CD4-positive, alpha-beta T cell treated with Interleukin-21 for 1 hour (primary cell): Measurements from ENCODE around the gene LXN.
A peak's percentile ranks its signal among the peaks of the same experiment; 100 is the strongest.
"Not testable (repeated sequence)": the region's sequence is repeated elsewhere in the genome, so short reads cannot be mapped to it uniquely, and the experiment has no call there.

ENCODE experiments used
- DNase-seq: peaks from one replicate; pipeline ENCODE4 v3.0.0-alpha.2; 2020

Gene LXN, protein sequence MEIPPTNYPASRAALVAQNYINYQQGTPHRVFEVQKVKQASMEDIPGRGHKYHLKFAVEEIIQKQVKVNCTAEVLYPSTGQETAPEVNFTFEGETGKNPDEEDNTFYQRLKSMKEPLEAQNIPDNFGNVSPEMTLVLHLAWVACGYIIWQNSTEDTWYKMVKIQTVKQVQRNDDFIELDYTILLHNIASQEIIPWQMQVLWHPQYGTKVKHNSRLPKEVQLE

DNA sequence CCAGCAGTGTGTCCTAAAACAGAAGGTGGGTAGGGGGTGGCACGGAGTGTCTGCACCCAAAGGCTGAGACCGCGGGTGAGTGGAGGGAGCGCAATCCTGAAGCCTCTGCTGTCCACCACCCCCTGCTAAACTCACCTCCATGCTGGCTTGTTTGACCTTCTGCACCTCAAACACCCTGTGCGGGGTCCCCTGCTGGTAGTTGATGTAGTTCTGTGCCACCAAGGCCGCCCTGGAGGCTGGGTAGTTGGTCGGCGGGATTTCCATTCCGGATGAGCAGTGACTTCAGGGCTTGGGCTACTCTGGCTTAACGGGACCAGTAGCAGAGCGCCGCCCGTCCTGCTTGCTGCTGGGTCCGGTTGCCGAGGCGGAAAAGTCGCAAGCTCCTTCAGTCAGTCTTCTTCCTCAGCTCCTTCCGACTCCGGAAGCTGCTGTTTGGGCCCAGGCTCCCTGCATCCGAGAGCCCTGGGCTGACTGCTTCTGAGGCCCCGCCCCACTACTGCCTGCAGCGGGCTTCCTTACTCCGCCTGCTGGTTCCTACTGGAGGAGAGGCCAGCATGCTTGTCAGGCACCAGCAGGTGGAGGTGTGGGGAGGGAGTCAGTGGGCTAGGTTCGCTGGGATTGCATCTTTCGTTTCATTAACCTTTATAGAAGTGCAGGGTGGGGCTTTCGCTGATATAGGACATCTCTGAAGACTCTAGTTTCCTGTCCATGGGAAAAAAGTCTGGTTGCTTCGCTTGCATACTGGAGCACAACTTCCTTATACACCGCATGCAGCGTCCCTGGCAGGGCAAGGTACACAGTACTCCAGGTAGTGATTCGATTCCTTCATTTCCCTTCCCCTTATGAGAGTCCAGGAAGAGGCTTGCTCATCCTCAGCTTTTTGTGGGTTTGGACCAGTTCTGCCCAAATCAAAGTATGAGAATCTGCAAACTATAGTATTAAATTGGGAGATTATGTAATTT, at the start of gene LXN:
TSS of gene LXN (minus strand) at position 434 of the 962 bp plus-strand sequence. CDS start at position 264, 170 bp downstream.
- peak; percentile 81 for DNase-seq

GRCh38 chr3:158722108-158722507, 49.7 kb upstream of the LXN start:
- no peak for DNase-seq

GRCh38 chr3:158718490-158719170, 46.2 kb upstream of the LXN start:
- no peak for DNase-seq

GRCh38 chr3:158717576-158717975, 45.1 kb upstream of the LXN start:
- DNase-seq, result no peak

DNA sequence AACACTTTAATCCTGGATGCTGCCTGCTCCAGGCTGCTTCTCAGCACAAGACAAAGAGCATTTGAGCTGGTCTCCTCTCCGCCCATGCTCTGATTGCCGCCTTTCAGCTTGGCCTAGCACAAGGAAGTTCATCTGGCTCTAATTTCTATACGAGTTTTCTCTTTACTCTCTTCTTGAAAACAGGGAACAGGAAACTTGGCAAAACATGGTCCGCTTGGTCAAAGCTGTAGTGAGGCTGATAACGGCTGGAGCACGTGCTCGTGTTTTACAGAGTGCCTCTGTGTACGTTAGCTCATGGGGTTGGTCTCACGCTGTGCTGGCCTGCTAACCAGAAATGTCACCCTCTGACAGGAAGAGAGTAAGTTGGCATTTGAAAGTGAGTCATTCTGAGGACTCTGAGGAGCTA, 40.6 kb upstream of the LXN start:
- DNase-seq, result no peak

- DNase-seq, result no peak
Measured at GRCh38 chr3:158712443-158712842, 40.0 kb upstream of the LXN start.

- DNase-seq, result no peak
Measured at GRCh38 chr3:158711886-158712285, 39.4 kb upstream of the LXN start.

DNA sequence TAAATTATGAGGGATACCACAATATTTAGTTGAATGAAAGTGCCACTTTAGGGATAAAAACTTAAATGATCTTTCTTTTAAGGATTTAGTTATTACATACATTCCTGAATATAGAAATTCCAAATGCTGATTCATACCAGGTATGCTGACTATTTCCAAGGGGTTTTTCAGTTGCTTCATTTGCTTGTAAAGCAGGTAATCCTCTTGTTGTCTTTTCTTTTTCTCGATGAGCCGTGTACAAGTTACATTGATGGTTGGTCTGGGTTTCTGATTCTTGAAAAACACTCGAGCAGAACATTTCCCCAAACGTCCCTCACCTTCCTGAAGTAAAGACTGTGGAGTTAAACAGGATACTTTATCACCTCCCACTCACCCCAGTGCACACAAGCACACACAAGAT, 38.2 kb upstream of the LXN start:
- no peak for DNase-seq

GRCh38 chr3:158709666-158710083, 37.2 kb upstream of the LXN start:
- DNase-seq, result no peak

- no peak for DNase-seq
Measured at GRCh38 chr3:158703566-158703965, 31.1 kb upstream of the LXN start.

- DNase-seq, result no peak
Measured at GRCh38 chr3:158702815-158703481, 30.5 kb upstream of the LXN start.

DNA sequence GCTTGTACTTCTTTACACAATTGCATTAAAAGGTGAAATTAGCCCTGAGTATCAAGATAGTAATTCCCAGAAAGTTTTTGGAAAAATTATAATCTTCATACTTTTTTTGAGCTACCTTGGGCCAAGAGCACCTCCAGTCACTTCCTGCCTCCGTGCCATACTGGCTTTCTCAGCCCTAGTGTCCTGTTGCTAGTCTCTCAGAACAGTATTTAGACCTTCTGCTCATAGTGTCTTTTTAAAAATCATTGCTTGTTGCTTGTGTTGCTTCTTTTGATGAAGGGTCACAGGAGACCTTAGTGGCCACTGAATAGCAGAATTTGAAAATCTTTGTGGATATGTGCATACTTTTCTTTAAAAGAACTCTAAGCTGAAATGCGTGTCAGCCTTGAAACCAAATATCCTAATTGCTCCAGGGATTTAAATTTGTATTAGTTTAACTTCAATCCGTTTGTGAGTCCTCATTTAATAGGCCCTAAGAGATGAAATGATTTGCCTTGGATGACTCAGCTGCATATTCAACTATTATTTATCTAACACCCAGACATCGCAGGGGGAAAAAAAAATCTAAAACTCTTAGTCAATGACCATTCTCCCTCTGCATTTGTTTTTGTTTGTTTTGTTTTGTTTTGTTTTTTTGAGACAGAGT, 29.1 kb upstream of the LXN start:
- no peak for DNase-seq

DNA sequence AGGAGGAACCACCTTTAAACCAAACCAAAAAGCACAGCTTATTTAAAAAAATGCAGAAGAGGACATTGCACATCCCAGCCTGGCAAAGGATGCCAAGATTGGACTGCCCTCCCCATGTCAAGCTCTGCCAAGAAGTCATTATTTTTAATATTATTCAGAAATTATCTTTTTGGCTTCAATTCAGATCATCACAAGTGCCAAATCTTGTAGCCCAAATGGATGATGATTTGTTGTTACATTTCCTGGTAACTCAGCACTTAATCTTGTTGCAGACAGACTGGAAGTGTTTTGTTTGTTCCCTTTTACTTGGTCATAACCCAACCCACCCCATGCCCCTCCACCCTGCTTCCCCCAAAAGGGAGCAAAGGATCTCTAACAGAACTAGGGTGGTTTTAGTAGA, 28.1 kb upstream of the LXN start:
- DNase-seq, result no peak

- DNase-seq, result no peak
Measured at GRCh38 chr3:158696618-158697017, 24.2 kb upstream of the LXN start.

GRCh38 chr3:158693866-158694456, 21.5 kb upstream of the LXN start:
- DNase-seq, result not testable (repeated sequence)

- DNase-seq, result no peak
Measured at GRCh38 chr3:158685159-158685558, 12.7 kb upstream of the LXN start.

DNA sequence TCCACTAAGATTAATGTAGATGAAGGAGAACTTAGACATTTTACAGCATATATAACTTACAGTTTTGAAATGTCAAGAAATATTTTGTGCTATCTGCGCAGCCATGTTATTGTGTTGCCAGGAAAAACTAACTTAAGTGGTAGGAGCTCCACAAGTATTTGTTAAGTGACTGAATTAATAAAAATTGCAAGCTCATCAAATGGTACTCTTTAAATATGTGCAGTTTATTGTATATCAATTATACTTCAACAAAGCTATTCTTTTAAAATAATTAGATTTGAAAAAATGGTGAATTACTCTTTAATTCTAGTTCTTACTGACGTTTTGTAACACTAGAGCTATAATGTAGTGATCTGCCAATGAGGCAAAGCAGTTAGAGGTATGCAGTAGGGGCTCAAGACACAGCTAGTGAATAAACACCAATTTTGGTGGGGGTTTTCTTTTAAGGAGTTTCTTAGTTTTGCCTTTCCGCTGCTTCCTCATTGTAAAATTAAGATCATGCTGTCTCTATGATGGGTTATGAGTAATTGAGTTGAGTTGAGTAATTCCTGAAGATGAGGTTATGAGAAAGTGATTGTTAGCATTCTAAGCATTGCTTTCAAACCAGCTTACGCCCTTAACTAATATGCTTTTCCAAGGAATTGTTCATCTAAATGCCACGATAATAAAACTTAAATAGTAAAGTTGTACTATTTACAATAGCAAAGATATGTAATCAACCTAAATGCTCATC, 10.9 kb upstream of the LXN start:
- no peak for DNase-seq

- no peak for DNase-seq
Measured at GRCh38 chr3:158680861-158681260, 8.4 kb upstream of the LXN start.

DNA sequence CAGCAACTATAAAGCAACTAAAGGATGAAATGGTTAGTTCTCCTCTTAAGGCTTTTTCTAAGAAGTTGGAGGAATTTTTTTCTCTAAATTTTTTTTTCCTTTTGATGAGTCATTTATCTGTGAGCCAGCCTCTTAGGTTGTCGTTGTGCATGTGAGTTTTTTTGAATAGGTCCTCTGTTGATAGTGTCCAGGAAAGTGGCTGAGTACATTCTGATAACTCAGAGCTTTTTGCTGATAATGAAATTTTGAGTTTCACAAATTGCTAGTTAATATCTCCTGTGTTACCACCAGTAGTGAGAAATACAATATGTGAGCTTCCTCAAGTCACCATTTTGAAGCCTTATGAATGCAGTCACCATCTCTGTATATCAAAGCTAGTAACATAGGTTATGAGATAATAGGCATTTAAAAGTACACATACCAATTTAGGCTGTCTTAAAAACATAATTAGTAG, 7.1 kb upstream of the LXN start:
- DNase-seq, result no peak

DNA sequence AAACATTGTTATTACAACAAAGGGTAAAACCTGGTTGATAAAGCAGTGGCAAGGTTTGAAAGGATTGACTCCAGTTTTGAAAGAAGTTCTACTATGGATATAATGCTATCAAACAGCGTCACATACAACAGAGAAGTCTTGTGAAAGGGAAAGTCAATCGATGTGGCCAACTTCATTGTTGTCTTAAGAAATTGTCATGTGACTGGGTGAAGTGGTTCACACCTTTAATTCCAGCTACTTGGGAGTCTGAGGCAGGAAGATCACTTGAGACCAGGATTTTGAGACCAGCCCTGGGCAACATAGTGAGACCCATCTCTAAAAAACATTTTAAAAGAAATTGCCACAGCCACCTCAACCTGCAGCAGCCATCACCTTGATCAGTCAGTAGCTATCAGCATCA, 6.2 kb upstream of the LXN start:
- DNase-seq, result no peak

DNA sequence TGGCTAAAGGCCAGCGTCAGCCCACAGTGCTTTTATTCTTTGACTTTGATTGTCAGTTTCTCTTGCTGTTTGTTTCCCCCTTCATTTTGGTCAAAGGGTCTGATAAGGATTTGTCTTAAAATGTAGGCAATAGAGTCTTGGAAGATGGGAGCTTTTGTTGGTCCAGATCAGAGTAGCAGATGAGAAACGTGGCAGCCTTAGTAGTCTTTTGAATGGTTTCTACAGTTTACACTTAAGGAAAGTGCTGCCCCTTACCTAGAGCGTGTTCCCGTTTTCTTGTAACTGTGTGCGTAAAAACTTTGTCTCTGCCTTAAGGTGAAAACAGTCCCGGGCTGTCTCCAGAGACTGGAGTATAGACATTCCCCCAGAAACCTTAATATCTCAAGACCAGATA, 630 bp downstream of the LXN start:
- DNase-seq, result no peak
